ENCODE results near the gene HEXD. TPM values are rescaled to one million over a fixed set of nuclear protein-coding genes. Genes with fewer than 3 reads are reported as not detected.

Gene HEXD
- total RNA-seq, 1 experiment from 2014 or later = 30.0 TPM

DNA sequence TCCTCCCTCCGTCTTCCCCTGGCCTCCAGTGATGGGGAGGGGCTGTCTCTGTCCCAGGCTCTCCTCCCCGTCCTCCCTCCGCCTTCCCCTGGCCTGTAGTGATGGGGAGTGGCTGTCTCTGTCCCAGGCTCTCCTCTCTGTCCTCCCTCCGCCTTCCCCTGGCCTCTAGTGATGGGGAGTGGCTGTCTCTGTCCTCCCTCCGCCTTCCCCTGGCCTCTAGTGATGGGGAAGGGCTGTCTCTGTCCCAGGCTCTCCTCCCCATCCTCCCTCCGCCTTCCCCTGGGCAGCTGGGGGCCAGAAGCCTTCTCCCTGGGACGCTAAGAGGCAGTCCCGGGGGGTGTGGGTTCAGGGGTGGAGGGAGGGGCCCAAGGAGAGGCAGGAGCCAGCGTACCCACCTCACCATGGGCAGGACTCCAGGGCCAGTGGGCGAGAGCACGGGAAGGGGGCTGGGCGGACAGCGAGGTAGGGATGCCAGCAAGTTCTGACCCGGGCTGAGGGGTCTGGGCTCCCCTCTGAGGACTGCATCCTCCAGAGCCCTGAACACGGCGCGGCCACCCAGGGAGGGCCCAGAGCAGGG lies 31.8 kb upstream of the HEXD start:
- Histone ChIP-seq H3K4me2 (no peak overlapping the region), H3K79me2 (ENCODE audit: low read depth) (no peaks in the 10 kb centered on the region), H2AFZ (no peak overlapping the region), H3K27ac (no peak overlapping the region), H3K9me3 (ENCODE audit: insufficient read depth, low read depth) (no peaks in the 10 kb centered on the region), H3K36me3 (ENCODE audit: low read depth) (no peaks in the 10 kb centered on the region), H4K20me1 (ENCODE audit: insufficient read depth) (no peaks in the 10 kb centered on the region; the same call in 1 of the 2 replicates), H3K4me1 (replicated peaks; ENCODE audit: insufficient read depth) (no peaks in the 10 kb centered on the region; the same call in 1 of the 2 replicates), H3F3A (ENCODE audit: insufficient read depth, low read depth) (no peaks in the 10 kb centered on the region), H3K4me3 (no peak overlapping the region), H3K9me2 (ENCODE audit: insufficient read depth) (no peaks in the 10 kb centered on the region), H3K27me3 (ENCODE audit: insufficient read depth, low read depth) (no peaks in the 10 kb centered on the region)
- BruUV-seq (replicated peaks) = no TSS peak
- ChIA-PET CTCF (no interaction called here), POLR2A (ENCODE audit: unreplicated experiment) (no interaction called here)
- TF ChIP-seq, protein P1, sequence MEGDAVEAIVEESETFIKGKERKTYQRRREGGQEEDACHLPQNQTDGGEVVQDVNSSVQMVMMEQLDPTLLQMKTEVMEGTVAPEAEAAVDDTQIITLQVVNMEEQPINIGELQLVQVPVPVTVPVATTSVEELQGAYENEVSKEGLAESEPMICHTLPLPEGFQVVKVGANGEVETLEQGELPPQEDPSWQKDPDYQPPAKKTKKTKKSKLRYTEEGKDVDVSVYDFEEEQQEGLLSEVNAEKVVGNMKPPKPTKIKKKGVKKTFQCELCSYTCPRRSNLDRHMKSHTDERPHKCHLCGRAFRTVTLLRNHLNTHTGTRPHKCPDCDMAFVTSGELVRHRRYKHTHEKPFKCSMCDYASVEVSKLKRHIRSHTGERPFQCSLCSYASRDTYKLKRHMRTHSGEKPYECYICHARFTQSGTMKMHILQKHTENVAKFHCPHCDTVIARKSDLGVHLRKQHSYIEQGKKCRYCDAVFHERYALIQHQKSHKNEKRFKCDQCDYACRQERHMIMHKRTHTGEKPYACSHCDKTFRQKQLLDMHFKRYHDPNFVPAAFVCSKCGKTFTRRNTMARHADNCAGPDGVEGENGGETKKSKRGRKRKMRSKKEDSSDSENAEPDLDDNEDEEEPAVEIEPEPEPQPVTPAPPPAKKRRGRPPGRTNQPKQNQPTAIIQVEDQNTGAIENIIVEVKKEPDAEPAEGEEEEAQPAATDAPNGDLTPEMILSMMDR (conservative IDR thresholded peaks at IDR 0.05) = no peak
- no peak for TF ChIP-seq EZH2 (IDR thresholded peaks at IDR 0.05; ENCODE audit: low read depth)
- intact Hi-C loops (cut with micrococcal nuclease; ENCODE audit: unreplicated experiment) = no loop called here
- no peak for DNase-seq

DNA sequence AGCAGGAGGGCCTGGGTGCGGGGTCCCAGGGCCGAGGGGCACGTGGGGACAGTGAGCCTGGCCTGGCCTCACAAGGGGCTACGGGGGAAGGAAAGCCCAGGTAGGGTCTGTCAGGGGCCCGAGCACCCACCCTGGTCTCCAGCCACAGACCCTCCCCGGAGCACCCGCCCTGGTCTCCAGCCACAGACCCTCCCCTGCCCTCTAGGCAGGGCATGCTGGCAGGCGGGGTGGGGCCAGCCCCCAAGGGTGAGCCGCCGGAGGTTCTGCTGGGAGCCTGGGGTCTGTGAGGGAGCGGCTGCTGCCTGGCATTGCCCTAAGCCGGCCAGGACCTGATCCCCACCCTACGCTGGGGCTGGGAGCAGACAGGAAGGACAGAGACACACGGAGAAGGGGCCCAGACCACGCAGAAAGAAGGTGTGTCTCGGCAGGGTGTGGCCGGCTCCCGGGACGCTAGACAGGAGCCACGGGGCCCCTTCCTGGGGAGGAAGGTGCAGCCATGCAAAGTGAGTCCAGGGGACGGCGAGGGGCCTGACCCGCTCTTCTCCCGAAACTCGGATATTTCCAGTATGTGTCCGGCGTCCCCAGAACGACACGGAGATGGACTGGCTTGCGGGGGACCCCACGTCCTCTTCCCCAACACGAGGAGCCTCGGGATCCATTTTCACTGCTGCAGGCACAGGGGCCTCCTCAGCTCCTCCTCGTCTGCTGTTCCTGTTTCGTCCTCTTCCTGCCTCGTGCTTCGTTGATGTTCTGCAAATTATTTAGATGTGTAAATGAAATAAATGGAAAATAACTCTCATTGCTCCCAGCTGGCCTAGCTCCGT lies 31.1 kb upstream of the HEXD start:
- Histone ChIP-seq H3K9me3 (ENCODE audit: insufficient read depth, low read depth) (no peaks in the 10 kb centered on the region), H4K20me1 (ENCODE audit: insufficient read depth) (no peaks in the 10 kb centered on the region; the same call in 1 of the 2 replicates), H3K4me2 (no peak overlapping the region), H3F3A (ENCODE audit: insufficient read depth, low read depth) (no peaks in the 10 kb centered on the region), H3K4me3 (no peak overlapping the region), H3K4me1 (replicated peaks; ENCODE audit: insufficient read depth) (no peaks in the 10 kb centered on the region; the same call in 1 of the 2 replicates), H3K27ac (no peak overlapping the region), H3K79me2 (ENCODE audit: low read depth) (no peaks in the 10 kb centered on the region), H2AFZ (no peak overlapping the region), H3K27me3 (ENCODE audit: insufficient read depth, low read depth) (no peaks in the 10 kb centered on the region), H3K36me3 (ENCODE audit: low read depth) (no peaks in the 10 kb centered on the region), H3K9me2 (ENCODE audit: insufficient read depth) (no peaks in the 10 kb centered on the region)
- ChIA-PET CTCF (no interaction called here), POLR2A (ENCODE audit: unreplicated experiment) (no interaction called here)
- no peak for DNase-seq
- BruUV-seq (replicated peaks) = no TSS peak
- intact Hi-C loops (cut with micrococcal nuclease; ENCODE audit: unreplicated experiment) = no loop called here
- no peak for TF ChIP-seq EZH2 (IDR thresholded peaks at IDR 0.05; ENCODE audit: low read depth)
- TF ChIP-seq, protein P1 (conservative IDR thresholded peaks at IDR 0.05) = no peak

DNA sequence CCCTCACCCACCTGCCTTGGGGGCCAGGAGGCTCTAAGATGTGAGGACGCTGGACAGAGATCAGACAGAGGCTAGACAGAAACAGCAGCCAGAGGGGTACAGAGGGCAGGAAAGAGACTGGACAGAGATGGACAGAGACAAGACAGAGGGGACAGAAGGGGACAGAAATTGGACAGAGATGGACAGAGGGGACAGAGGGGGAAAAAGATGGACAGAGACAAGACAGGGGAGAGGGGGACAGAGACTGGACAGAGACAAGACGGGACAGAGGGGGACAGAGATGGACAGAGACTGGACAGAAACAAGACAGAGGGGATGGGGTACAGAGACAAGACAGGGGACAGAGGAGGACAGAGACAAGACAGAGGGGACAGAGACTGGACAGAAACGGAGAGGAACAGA lies 30.4 kb upstream of the HEXD start:
- Histone ChIP-seq H2AFZ (no peak overlapping the region), H4K20me1 (ENCODE audit: insufficient read depth) (no peaks in the 10 kb centered on the region; the same call in 1 of the 2 replicates), H3K4me1 (replicated peaks; ENCODE audit: insufficient read depth) (no peaks in the 10 kb centered on the region; the same call in 1 of the 2 replicates), H3K9me3 (ENCODE audit: insufficient read depth, low read depth) (no peaks in the 10 kb centered on the region), H3K4me2 (no peak overlapping the region), H3K27me3 (ENCODE audit: insufficient read depth, low read depth) (no peaks in the 10 kb centered on the region), H3K27ac (no peak overlapping the region), H3F3A (ENCODE audit: insufficient read depth, low read depth) (no peaks in the 10 kb centered on the region), H3K79me2 (ENCODE audit: low read depth) (no peaks in the 10 kb centered on the region), H3K36me3 (ENCODE audit: low read depth) (no peaks in the 10 kb centered on the region), H3K4me3 (no peak overlapping the region), H3K9me2 (ENCODE audit: insufficient read depth) (no peaks in the 10 kb centered on the region)
- DNase-seq = no peak
- intact Hi-C loops (cut with micrococcal nuclease; ENCODE audit: unreplicated experiment) = no loop called here
- no TSS peak for BruUV-seq (replicated peaks)
- CTCF ChIA-PET = no interaction called here
- TF ChIP-seq, protein P1 (conservative IDR thresholded peaks at IDR 0.05) = no peak
- no peak for TF ChIP-seq EZH2 (IDR thresholded peaks at IDR 0.05; ENCODE audit: low read depth)
- POLR2A ChIA-PET (ENCODE audit: unreplicated experiment) = no interaction called here
